ENCODE data around the gene MAN1C1. TPM values are rescaled to one million over a fixed set of nuclear protein-coding genes. Genes with fewer than 3 reads are reported as not detected.

MAN1C1 gene
- total RNA-seq, 1 experiment from 2014 or later: 9.3 TPM

GRCh38 chr1:25787760-25788166 is 171.2 kb downstream of the MAN1C1 start:
- Histone ChIP-seq H3K56ac (ENCODE audit: insufficient read length, low read depth, low read length) (no peak overlapping the region), H2BK12ac (ENCODE audit: insufficient read length, low read depth, low read length) (no peak overlapping the region), H2BK20ac (ENCODE audit: low read depth, low read length, poor library complexity, severe bottlenecking) (no peak overlapping the region), H2AK5ac (ENCODE audit: insufficient read length, low read length) (no peak overlapping the region), H2BK120ac (ENCODE audit: low read depth, low read length, poor library complexity, severe bottlenecking) (no peak overlapping the region), H3K14ac (ENCODE audit: insufficient read depth, low read length) (no peak overlapping the region; the same call in 1 of the 2 replicates), H3K4me1 (ENCODE audit: insufficient read depth, low read length) (no peaks in the 10 kb centered on the region), H3K4me2 (ENCODE audit: insufficient read depth, insufficient read length, low read length) (no peak overlapping the region), H3K23me2 (ENCODE audit: insufficient read length, low read depth, low read length, poor library complexity, severe bottlenecking) (no peaks in the 10 kb centered on the region), H2BK5ac (ENCODE audit: insufficient read length, low read length) (no peak overlapping the region), H3K9me3 (ENCODE audit: control insufficient read depth, low read depth, low read length) (no peaks in the 10 kb centered on the region), H4K5ac (ENCODE audit: insufficient read length, low read depth, low read length) (no peak overlapping the region), H2BK15ac (ENCODE audit: low read depth, low read length) (no peak overlapping the region), H3T11ph (ENCODE audit: low read length) (no peak overlapping the region), H3K23ac (ENCODE audit: insufficient read length, low read depth, low read length) (no peak overlapping the region), H3K4ac (ENCODE audit: low read depth, low read length) (no peak overlapping the region), H3K9ac (ENCODE audit: extremely low read depth, insufficient read length, low read length) (no peak overlapping the region), H3K79me2 (ENCODE audit: insufficient read depth, low read length) (no peaks in the 10 kb centered on the region), H4K91ac (ENCODE audit: insufficient read length, low read depth, low read length) (no peak overlapping the region), H4K20me1 (ENCODE audit: control insufficient read depth, insufficient read depth, insufficient read length) (no peaks in the 10 kb centered on the region), H4K8ac (replicated peaks; ENCODE audit: insufficient read length, low read depth, low read length) (no peak overlapping the region), H3K27ac (ENCODE audit: insufficient read length, low read depth, low read length) (no peak overlapping the region), H3K79me1 (ENCODE audit: insufficient read depth, low read depth, low read length, poor library complexity, severe bottlenecking) (no peaks in the 10 kb centered on the region), H2AFZ (ENCODE audit: low read length) (no peak overlapping the region), H3K27me3 (ENCODE audit: insufficient read depth, low read length) (no peaks in the 10 kb centered on the region), H3K18ac (ENCODE audit: insufficient read length, low read depth, low read length) (no peak overlapping the region)
- DNase-seq: no peak
- WGBS (ENCODE audit: extremely low coverage, insufficient read length, low lambda C conversion rate): no CpG with 5 or more reads among the region's 5 CpGs
- Mint-ChIP-seq H3K4me1 (peaks cover 17 to 20% of the 10 kb centered on the region in 2 experiments), H3K27me3 (ENCODE audit: low read depth) (no peaks in the 10 kb centered on the region; the same call in 1 of the 2 replicates), H3K4me3 (no peak overlapping the region), H3K36me3 (ENCODE audit: insufficient read depth in 1 of 3, low read depth in 3 of 3) (peaks cover 0 to 2% (median 1%) of the 10 kb centered on the region in 3 experiments; a peak in 1 of 7 replicates), H3K27ac (no peak overlapping the region), H3K9me3 (no peaks in the 10 kb centered on the region)
- TF ChIP-seq CTCF (conservative IDR thresholded peaks at IDR 0.05): no peak
